ENCODE results near the gene MYBPC1. TPM values are rescaled to one million over a fixed set of nuclear protein-coding genes. Genes with fewer than 3 reads are reported as not detected.

MYBPC1 gene
- total and polyA plus RNA-seq, 2 of the 13 experiments (the other 11 are each of a cell fraction or from before 2014, with no cell fraction given) = 0.31 to 0.53 TPM

GRCh38 chr12:101599311-101599710 is 4.5 kb downstream of the MYBPC1 start (continued):
- TF ChIP-seq ZZZ3 (CRISPR knock-in tag; IDR thresholded peaks at IDR 0.05; ENCODE audit: borderline replicate concordance) = no peak
- no peak for TF ChIP-seq ASH2L (IDR thresholded peaks at IDR 0.05; ENCODE audit: insufficient read length, low read depth, low read length)
- TF ChIP-seq SUZ12 (IDR thresholded peaks at IDR 0.05; ENCODE audit: low read depth, low read length) = no peak
- no peak for TF ChIP-seq ZNF432 (CRISPR knock-in tag; IDR thresholded peaks at IDR 0.05; ENCODE audit: borderline replicate concordance)
- no peak for TF ChIP-seq ZNF207 (IDR thresholded peaks at IDR 0.05; ENCODE audit: borderline replicate concordance)
- no peak for TF ChIP-seq ZBTB43 (CRISPR knock-in tag; conservative IDR thresholded peaks at IDR 0.05)
- no peak for TF ChIP-seq PHF8 (CRISPR knock-in tag; IDR thresholded peaks at IDR 0.05)
- TF ChIP-seq NR0B2 (CRISPR knock-in tag; IDR thresholded peaks at IDR 0.05) = no peak
- no peak for TF ChIP-seq ZHX1 (CRISPR knock-in tag; IDR thresholded peaks at IDR 0.05; ENCODE audit: low read depth)
- TF ChIP-seq ZNF577 (CRISPR knock-in tag; IDR thresholded peaks at IDR 0.05; ENCODE audit: borderline replicate concordance, low read depth) = no peak
- TF ChIP-seq SOX6 (IDR thresholded peaks at IDR 0.05) = no peak
- TF ChIP-seq SOX6 (CRISPR knock-in tag; IDR thresholded peaks at IDR 0.05) = peak; percentile 55; the same call in 1 of the 2 replicates
- peak; percentile 67; the same call in 1 of the 2 replicates for TF ChIP-seq TCF7 (IDR thresholded peaks at IDR 0.05; ENCODE audit: low read depth)
- no peak for TF ChIP-seq MED8 (CRISPR knock-in tag; IDR thresholded peaks at IDR 0.05; ENCODE audit: insufficient replicate concordance)
- no peak for TF ChIP-seq DNMT1 (CRISPR knock-in tag; IDR thresholded peaks at IDR 0.05)
- no peak for TF ChIP-seq ZBTB8A (CRISPR knock-in tag; IDR thresholded peaks at IDR 0.05; ENCODE audit: borderline replicate concordance, low read depth)
- TF ChIP-seq GMEB2 (CRISPR knock-in tag; IDR thresholded peaks at IDR 0.05; ENCODE audit: low read depth) = no peak
- TF ChIP-seq ZNF124 (CRISPR knock-in tag; IDR thresholded peaks at IDR 0.05) = no peak
- TF ChIP-seq ZSCAN5A (CRISPR knock-in tag; IDR thresholded peaks at IDR 0.05; ENCODE audit: borderline replicate concordance) = no peak
- no peak for TF ChIP-seq SP4 (CRISPR knock-in tag; IDR thresholded peaks at IDR 0.05)
- TF ChIP-seq ZNF230 (CRISPR knock-in tag; IDR thresholded peaks at IDR 0.05) = no peak
- no peak for TF ChIP-seq JDP2 (CRISPR knock-in tag; IDR thresholded peaks at IDR 0.05; ENCODE audit: borderline replicate concordance)
- no peak for TF ChIP-seq ZSCAN29 (CRISPR knock-in tag; conservative IDR thresholded peaks at IDR 0.05)
- TF ChIP-seq ZBTB7A (CRISPR knock-in tag; IDR thresholded peaks at IDR 0.05) = no peak
- no peak for TF ChIP-seq ELF1 (CRISPR knock-in tag; IDR thresholded peaks at IDR 0.05)
